ENCODE data around the gene TMEM151B. TPM values are rescaled to one million over a fixed set of nuclear protein-coding genes. Genes with fewer than 3 reads are reported as not detected.
"Not testable (repeated sequence)": the region's sequence is repeated elsewhere in the genome, so short reads cannot be mapped to it uniquely, and the experiment has no call there.

TMEM151B gene
- total RNA-seq, 1 experiment from 2014 or later: not detected

DNA sequence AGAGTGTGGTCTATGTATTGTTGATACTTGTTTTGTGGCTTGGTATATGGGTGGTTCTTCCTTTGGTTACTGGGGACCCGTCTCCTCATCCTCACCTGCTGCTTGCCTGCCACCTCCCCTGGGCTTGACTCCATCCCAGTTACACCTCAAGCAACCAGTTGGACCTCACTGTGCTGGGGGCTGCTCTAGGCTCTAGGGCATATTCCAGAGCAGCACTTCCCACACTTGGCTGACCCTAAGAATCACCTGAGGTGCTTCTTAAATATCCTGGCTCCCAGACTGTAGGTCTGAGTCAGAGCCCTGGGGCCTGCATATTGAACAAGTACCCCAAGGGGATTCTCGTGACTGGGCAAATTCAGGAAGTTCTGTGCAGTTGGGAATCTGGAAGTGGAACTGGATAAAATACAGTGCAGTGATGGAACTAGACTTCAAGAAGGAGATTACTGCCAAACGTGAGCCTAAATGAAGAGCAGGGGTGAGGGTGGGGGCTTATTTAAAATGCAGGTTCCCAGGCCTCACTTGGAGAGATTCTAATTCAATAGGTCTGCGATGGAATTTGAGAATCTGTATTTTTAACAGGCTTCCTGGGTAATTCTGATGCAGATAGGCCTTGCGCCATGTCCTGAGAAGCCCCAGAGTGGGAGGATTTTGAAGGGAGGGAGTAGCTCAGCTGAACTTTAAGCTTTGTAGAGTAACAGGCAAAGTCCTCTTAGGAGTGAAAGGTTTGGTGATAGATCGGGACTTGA, 79.8 kb downstream of the TMEM151B start:
- Histone ChIP-seq H3K27me3 (ENCODE audit: low read length) (peaks cover 8% of the 10 kb centered on the region; the same call in 1 of the 2 replicates), H2AFZ (ENCODE audit: low read length) (no peak overlapping the region), H3K9me2 (replicated peaks; ENCODE audit: low read length) (no peaks in the 10 kb centered on the region), H3K4me1 (ENCODE audit: insufficient read depth, low read length) (peaks cover 6% of the 10 kb centered on the region), H3K9me3 (ENCODE audit: low read length) (no peaks in the 10 kb centered on the region), H3K9ac (ENCODE audit: low read length) (no peak overlapping the region), H3K79me2 (ENCODE audit: low read length) (no peaks in the 10 kb centered on the region), H3K4me2 (ENCODE audit: low read length) (no peak overlapping the region), H4K20me1 (ENCODE audit: low read length) (no peaks in the 10 kb centered on the region), H3K27ac (ENCODE audit: low read length) (no peak overlapping the region), H3F3A (ENCODE audit: low read length, unreplicated experiment) (no peaks in the 10 kb centered on the region), H3K4me3 (ENCODE audit: low read length) (no peak overlapping the region), H3K36me3 (ENCODE audit: low read depth, low read length) (no peaks in the 10 kb centered on the region)
- ChIA-PET POLR2A (ENCODE audit: unreplicated experiment) (interaction anchor here (0.7 kb wide), 1 partner anchor 307 kb away, joined by 4 read pairs; no protein-coding TSS in a partner anchor), CTCF (no interaction called here)
- BruUV-seq (replicated peaks): no TSS peak
- no peak for TF ChIP-seq EZH2phosphoT487 (IDR thresholded peaks at IDR 0.05; ENCODE audit: borderline replicate concordance, low read length)
- TF ChIP-seq EZH2 (IDR thresholded peaks at IDR 0.05; ENCODE audit: low read length, unreplicated experiment): no peak
- TF ChIP-seq, protein P1, sequence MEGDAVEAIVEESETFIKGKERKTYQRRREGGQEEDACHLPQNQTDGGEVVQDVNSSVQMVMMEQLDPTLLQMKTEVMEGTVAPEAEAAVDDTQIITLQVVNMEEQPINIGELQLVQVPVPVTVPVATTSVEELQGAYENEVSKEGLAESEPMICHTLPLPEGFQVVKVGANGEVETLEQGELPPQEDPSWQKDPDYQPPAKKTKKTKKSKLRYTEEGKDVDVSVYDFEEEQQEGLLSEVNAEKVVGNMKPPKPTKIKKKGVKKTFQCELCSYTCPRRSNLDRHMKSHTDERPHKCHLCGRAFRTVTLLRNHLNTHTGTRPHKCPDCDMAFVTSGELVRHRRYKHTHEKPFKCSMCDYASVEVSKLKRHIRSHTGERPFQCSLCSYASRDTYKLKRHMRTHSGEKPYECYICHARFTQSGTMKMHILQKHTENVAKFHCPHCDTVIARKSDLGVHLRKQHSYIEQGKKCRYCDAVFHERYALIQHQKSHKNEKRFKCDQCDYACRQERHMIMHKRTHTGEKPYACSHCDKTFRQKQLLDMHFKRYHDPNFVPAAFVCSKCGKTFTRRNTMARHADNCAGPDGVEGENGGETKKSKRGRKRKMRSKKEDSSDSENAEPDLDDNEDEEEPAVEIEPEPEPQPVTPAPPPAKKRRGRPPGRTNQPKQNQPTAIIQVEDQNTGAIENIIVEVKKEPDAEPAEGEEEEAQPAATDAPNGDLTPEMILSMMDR (conservative IDR thresholded peaks at IDR 0.05; ENCODE audit: low read depth, low read length): no peak
- DNase-seq: no peak
- no peak for ATAC-seq
- intact Hi-C loops (cut with micrococcal nuclease): no loop called here

DNA sequence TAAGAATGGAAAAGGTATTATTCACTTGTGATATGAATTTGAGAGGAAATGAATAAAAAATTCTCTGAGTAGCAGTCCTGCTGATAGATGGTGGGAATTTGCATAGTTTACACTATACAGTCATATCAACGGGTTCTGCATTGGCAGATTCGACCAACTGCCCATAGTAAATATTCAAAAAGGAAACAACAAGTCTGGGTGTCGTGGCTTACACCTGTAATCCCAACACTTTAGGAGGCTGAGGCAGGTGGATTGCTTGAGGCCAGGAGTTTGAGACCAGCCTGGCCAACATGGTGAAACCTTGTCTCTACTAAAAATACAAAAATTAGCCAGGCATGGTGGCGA, 80.4 kb downstream of the TMEM151B start:
- H2AFZ ChIP-seq (ENCODE audit: low read length): not testable (repeated sequence)

DNA sequence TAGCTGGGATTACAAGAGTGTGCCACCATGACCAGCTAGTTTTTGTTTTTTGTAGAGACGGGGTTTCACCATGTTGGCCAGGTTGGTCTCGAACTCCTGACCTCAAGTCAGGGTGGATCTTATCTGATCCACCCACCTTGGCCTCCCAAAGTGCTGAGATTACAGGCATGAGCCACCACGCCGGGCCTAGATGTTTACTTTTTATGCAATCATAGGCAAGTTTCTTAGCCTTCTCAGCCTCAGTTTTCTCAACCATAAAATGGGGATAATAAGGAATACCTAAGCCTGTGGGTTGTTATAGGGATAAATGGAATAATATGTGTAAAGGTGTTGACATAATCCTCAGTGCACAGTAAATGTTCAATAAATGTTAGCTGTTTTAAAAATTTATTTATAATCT, 82.0 kb downstream of the TMEM151B start:
- no peak for ATAC-seq
- H3K36me3 ChIP-seq (ENCODE audit: low read depth, low read length): no peaks in the 10 kb centered on the region
- POLR2A ChIA-PET (ENCODE audit: unreplicated experiment): no interaction called here

More for the DNA sequence above, 80.4 kb downstream of the TMEM151B start:
- H3K4me3 ChIP-seq (ENCODE audit: low read length); H3K36me3 ChIP-seq (ENCODE audit: low read depth, low read length); intact Hi-C loops (cut with micrococcal nuclease); H3K9ac ChIP-seq (ENCODE audit: low read length); H3K27me3 ChIP-seq (ENCODE audit: low read length); H3K79me2 ChIP-seq (ENCODE audit: low read length); DNase-seq; BruUV-seq (replicated peaks); H4K20me1 ChIP-seq (ENCODE audit: low read length); H3K9me3 ChIP-seq (ENCODE audit: low read length); H3K9me2 ChIP-seq (replicated peaks; ENCODE audit: low read length); H3K4me1 ChIP-seq (ENCODE audit: insufficient read depth, low read length); CTCF ChIA-PET; H3K27ac ChIP-seq (ENCODE audit: low read length); H3K4me2 ChIP-seq (ENCODE audit: low read length); ATAC-seq; H3F3A ChIP-seq (ENCODE audit: low read length, unreplicated experiment): not testable (repeated sequence)
- POLR2A ChIA-PET (ENCODE audit: unreplicated experiment): interaction anchor here (0.7 kb wide), 1 partner anchor 307 kb away, joined by 4 read pairs; no protein-coding TSS in a partner anchor

More for the DNA sequence above, 82.0 kb downstream of the TMEM151B start:
- Histone ChIP-seq H3K4me2 (ENCODE audit: low read length) (no peak overlapping the region), H3F3A (ENCODE audit: low read length, unreplicated experiment) (no peaks in the 10 kb centered on the region), H3K4me3 (ENCODE audit: low read length) (no peak overlapping the region), H3K79me2 (ENCODE audit: low read length) (no peaks in the 10 kb centered on the region), H3K27me3 (ENCODE audit: low read length) (0 out of 2 replicates have a peak, but pooled peaks cover 8% of the 10 kb centered on the region), H3K9me2 (replicated peaks; ENCODE audit: low read length) (no peaks in the 10 kb centered on the region), H3K9ac (ENCODE audit: low read length) (no peak overlapping the region), H4K20me1 (ENCODE audit: low read length) (no peaks in the 10 kb centered on the region), H3K27ac (ENCODE audit: low read length) (no peak overlapping the region), H3K4me1 (ENCODE audit: insufficient read depth, low read length) (peaks cover 6% of the 10 kb centered on the region), H2AFZ (ENCODE audit: low read length) (no peak overlapping the region), H3K9me3 (ENCODE audit: low read length) (no peaks in the 10 kb centered on the region)
- intact Hi-C loops (cut with micrococcal nuclease): no loop called here
- no TSS peak for BruUV-seq (replicated peaks)
- CTCF ChIA-PET: no interaction called here
- DNase-seq: no peak
- TF ChIP-seq, protein P1 (conservative IDR thresholded peaks at IDR 0.05; ENCODE audit: low read depth, low read length): no peak
- TF ChIP-seq EZH2phosphoT487 (IDR thresholded peaks at IDR 0.05; ENCODE audit: borderline replicate concordance, low read length) (no peak), EZH2 (IDR thresholded peaks at IDR 0.05; ENCODE audit: low read length, unreplicated experiment) (no peak)

Data from PC-3 (cell line).